ENCODE measurements around the gene UQCRC1.

The UQCRC1 gene

DNA sequence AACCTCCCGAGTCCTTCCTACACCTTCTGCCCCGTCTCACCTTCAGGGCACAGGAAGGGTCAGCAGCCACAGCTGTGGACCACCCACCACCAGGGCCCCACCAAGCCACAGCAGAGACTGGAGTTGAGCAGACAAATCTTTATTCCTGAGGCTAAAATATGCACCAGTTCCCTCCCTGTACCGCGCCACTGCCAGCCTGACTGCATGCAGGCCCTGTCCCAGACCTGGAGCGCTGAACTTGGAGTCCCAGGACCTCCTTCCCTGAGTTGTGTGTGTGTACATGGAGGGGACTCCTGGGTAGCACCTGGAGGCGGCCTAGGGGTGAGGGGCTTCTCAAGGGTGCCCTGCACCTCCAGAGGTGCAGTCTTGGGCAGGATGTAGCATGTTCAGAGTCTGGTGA, 16.2 kb upstream of the UQCRC1 start:
- H3K4me3 ChIP-seq (ENCODE audit: low read depth, low read length), result no peak overlapping the region
- no peak for TF ChIP-seq CTCF (IDR thresholded peaks at IDR 0.05; ENCODE audit: borderline replicate concordance, insufficient read depth, low read depth, low read length)

DNA sequence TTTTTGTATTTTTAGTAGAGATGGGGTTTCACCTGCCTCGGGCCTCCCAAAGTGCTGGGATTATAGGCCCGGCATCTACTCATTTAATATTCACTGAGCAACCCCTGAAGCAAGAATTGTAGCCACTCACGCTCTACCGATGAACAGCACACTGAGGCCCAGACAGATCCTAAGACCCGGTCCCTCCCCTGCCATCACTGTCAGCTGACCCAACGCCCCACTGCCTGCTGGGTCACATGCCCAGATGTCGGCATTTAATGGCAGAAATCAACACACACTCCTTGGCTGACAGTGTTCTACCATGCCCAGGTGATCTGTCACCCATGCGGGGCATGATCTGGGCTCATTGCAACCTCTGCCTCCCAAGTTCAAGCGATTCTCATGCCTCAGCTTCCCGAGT, 15.3 kb upstream of the UQCRC1 start:
- TF ChIP-seq CTCF (IDR thresholded peaks at IDR 0.05; ENCODE audit: borderline replicate concordance, insufficient read depth, low read depth, low read length), result no peak

DNA sequence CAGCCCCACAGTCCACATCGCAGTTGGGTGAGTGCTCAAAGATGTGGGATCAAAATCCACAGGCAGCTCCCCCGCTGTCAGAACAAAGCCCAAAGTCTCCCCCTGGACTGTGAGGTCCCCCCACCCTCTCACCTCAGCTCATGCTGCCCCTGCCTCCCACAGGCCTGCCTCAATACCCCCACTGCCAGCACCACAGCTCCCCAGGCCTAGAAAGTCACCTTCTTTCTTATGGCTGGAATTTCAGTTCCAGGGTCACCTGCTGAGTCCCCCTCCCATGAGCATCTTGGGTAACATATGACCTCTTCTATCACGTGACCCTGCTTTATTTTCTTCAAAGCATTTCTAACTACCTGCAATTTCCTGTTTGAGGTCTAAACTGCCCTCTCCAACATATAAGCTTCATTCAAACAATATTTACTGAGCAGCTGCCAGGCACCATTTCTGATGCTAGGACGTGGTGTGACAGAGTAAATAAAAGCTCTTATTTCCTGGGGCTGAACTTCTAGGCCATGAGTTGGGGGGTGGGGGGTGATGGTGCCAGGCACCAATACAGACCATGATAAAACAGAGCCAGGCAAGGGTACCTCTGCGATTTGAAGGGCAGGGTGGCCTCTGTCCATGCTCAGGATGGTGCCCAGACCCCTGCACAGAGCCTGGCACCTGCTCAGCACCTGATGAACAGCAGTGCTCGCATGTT, 14.6 kb upstream of the UQCRC1 start:
- TF ChIP-seq CTCF (IDR thresholded peaks at IDR 0.05; ENCODE audit: borderline replicate concordance, insufficient read depth, low read depth, low read length), result no peak
- H3K4me3 ChIP-seq (ENCODE audit: low read depth, low read length), result no peak overlapping the region

More for the DNA sequence above, 15.3 kb upstream of the UQCRC1 start:
- no peak overlapping the region for H3K4me3 ChIP-seq (ENCODE audit: low read depth, low read length)

GRCh38 chr3:48621461-48621869, 12.0 kb upstream of the UQCRC1 start, which contains the start of gene TMEM89:
Gene TMEM89, minus strand, starts transcription at chr3:48621769. Its CDS starts 13 bp downstream, at chr3:48621756.
- no peak within 1 kb of the TSS for H3K4me3 ChIP-seq (ENCODE audit: low read depth, low read length)
- TF ChIP-seq CTCF (IDR thresholded peaks at IDR 0.05; ENCODE audit: borderline replicate concordance, insufficient read depth, low read depth, low read length), result no peak

- H3K4me3 ChIP-seq (ENCODE audit: low read depth, low read length), result no peak overlapping the region
- no peak for TF ChIP-seq CTCF (IDR thresholded peaks at IDR 0.05; ENCODE audit: borderline replicate concordance, insufficient read depth, low read depth, low read length)
These were observed 10.4 kb upstream of the UQCRC1 start for GRCh38 chr3:48619541-48620524.

DNA sequence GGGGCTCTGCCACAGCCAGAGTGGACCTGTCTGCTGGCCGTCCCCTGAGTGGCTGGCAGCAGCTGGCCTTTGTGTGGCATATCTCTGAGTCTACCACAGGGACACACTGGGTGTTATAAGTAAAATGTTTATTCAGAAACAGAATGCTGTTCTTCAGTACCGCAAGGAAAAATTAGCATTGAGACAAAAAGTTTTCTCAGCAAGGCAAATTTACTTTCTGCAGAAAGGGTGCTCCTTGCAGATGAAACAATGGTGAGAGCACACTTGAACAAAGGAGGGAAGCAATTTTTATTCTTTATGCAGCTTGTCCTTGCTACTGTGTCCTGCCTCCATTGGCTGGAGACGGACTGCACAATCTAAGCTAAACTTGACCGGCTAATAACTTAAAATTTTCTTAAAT, 8.1 kb upstream of the UQCRC1 start:
- TF ChIP-seq CTCF (IDR thresholded peaks at IDR 0.05; ENCODE audit: borderline replicate concordance, insufficient read depth, low read depth, low read length), result no peak
- H3K4me3 ChIP-seq (ENCODE audit: low read depth, low read length), result no peak overlapping the region

Measured in GM12875 (cell line).